SK-N-SH treated with all-trans-retinoic acid at 6 μM for 48 hours (cell line): Measurements from ENCODE around the gene VPS26A.

Experiments used
- ATAC-seq: fragments of 200-7000 bp; cut with Tn5 transposase; 3 replicates; pipeline ENCODE4 v1.9.1; 2020; ENCODE audit warnings: mild to moderate bottlenecking, moderate library complexity
- ARNTL ChIP-seq: fragments of 450-650 bp; formaldehyde crosslinking; IDR thresholded peaks from 2 replicates; pipeline ENCODE4 v1.5.0; 2020; ENCODE audit warnings: low read depth, mild to moderate bottlenecking, moderate library complexity, borderline replicate concordance
- BACH2 ChIP-seq: fragments of 250-450 bp; sonication (Bioruptor Pico); IDR thresholded peaks from 2 replicates; pipeline ENCODE4 v1.9.0; 2021; ENCODE audit warnings: mild to moderate bottlenecking, borderline replicate concordance
- CSDC2 ChIP-seq: fragments of 250-450 bp; sonication (Bioruptor Pico); IDR thresholded peaks from 2 replicates; pipeline ENCODE4 v1.5.0; 2020; ENCODE audit warnings: mild to moderate bottlenecking, moderate library complexity
- ESRRG ChIP-seq: fragments of 250-450 bp; sonication (Bioruptor Pico); IDR thresholded peaks from 2 replicates; pipeline ENCODE4 v1.6.1; 2021; ENCODE audit warnings: mild to moderate bottlenecking
- GLIS3 ChIP-seq: fragments of 250-450 bp; sonication (Bioruptor Pico); IDR thresholded peaks from 2 replicates; pipeline ENCODE4 v1.5.0; 2020; ENCODE audit warnings: mild to moderate bottlenecking, moderate library complexity
- ISL1 ChIP-seq: fragments of 250-450 bp; sonication (Bioruptor Pico); IDR thresholded peaks from 2 replicates; pipeline ENCODE4 v2.1.2; 2022; ENCODE audit warnings: mild to moderate bottlenecking, moderate library complexity
- OSR1 ChIP-seq: fragments of 250-450 bp; sonication (Bioruptor Pico); IDR thresholded peaks from 2 replicates; pipeline ENCODE4 v1.8.0; 2022; ENCODE audit warnings: moderate library complexity, mild to moderate bottlenecking, inconsistent platforms
- PPARA ChIP-seq: fragments of 250-450 bp; sonication (Bioruptor Pico); IDR thresholded peaks from 2 replicates; pipeline ENCODE4 v1.5.0; 2020; ENCODE audit warnings: mild to moderate bottlenecking, borderline replicate concordance
- RARB ChIP-seq: fragments of 250-450 bp; sonication (Bioruptor Pico); IDR thresholded peaks from 2 replicates; pipeline ENCODE4 v1.8.0; 2021; ENCODE audit warnings: mild to moderate bottlenecking, moderate library complexity
- SNAI2 ChIP-seq: fragments of 250-450 bp; sonication (Bioruptor Pico); IDR thresholded peaks from 2 replicates; pipeline ENCODE4 v1.5.0; 2020; ENCODE audit warnings: mild to moderate bottlenecking, moderate library complexity
- TCF4 ChIP-seq: fragments of 250-450 bp; sonication (Bioruptor Pico); IDR thresholded peaks from 2 replicates; pipeline ENCODE4 v1.8.0; 2021; ENCODE audit warnings: mild to moderate bottlenecking, moderate library complexity, borderline replicate concordance
- TOX ChIP-seq: fragments of 250-450 bp; sonication (Bioruptor Pico); IDR thresholded peaks from 2 replicates; pipeline ENCODE4 v1.8.0; 2021; ENCODE audit warnings: mild to moderate bottlenecking, moderate library complexity, borderline replicate concordance
- ZC3H10 ChIP-seq: fragments of 250-450 bp; sonication (Bioruptor Pico); IDR thresholded peaks from 2 replicates; pipeline ENCODE4 v1.5.1; 2021; ENCODE audit warnings: mild to moderate bottlenecking, moderate library complexity
- ZFP3 ChIP-seq: fragments of 250-450 bp; sonication (Bioruptor Pico); IDR thresholded peaks from 2 replicates; pipeline ENCODE4 v1.5.0; 2020; ENCODE audit warnings: mild to moderate bottlenecking, moderate library complexity
- ZFP30 ChIP-seq: fragments of 450-650 bp; formaldehyde crosslinking; IDR thresholded peaks from 2 replicates; pipeline ENCODE4 v1.5.0; 2022; ENCODE audit warnings: mild to moderate bottlenecking, moderate library complexity
- ZNF565 ChIP-seq: fragments of 450-650 bp; formaldehyde crosslinking; conservative IDR thresholded peaks from 2 replicates; pipeline ENCODE4 v1.5.0; 2020; ENCODE audit warnings: low read depth, mild to moderate bottlenecking, moderate library complexity
- ZNF70 ChIP-seq: fragments of 450-650 bp; formaldehyde crosslinking; IDR thresholded peaks from 2 replicates; pipeline ENCODE4 v1.5.0; 2020; ENCODE audit warnings: mild to moderate bottlenecking, moderate library complexity
- ZNF8 ChIP-seq: fragments of 450-650 bp; formaldehyde crosslinking; IDR thresholded peaks from 2 replicates; pipeline ENCODE4 v1.5.0; 2020; ENCODE audit warnings: mild to moderate bottlenecking, moderate library complexity
- TF ChIP-seq, protein P1 (sequence below): fragments of 250-450 bp; sonication (Bioruptor Pico); IDR thresholded peaks from 2 replicates; pipeline ENCODE4 v1.8.0; 2020; ENCODE audit warnings: mild to moderate bottlenecking, moderate library complexity, borderline replicate concordance
- TF ChIP-seq, protein P2 (sequence below): fragments of 250-450 bp; sonication (Bioruptor Pico); IDR thresholded peaks from 2 replicates; pipeline ENCODE4 v1.8.0; 2021; ENCODE audit warnings: low read depth, mild to moderate bottlenecking, moderate library complexity, borderline replicate concordance
- TF ChIP-seq, protein P3 (sequence below): fragments of 250-450 bp; sonication (Bioruptor Pico); IDR thresholded peaks from 2 replicates; pipeline ENCODE4 v1.5.1; 2020; ENCODE audit warnings: low read depth, mild to moderate bottlenecking, moderate library complexity
- TF ChIP-seq, protein P4 (sequence below): fragments of 250-450 bp; sonication (Bioruptor Pico); IDR thresholded peaks from 2 replicates; pipeline ENCODE4 v1.5.0; 2020; ENCODE audit warnings: mild to moderate bottlenecking, moderate library complexity

The VPS26A gene

DNA sequence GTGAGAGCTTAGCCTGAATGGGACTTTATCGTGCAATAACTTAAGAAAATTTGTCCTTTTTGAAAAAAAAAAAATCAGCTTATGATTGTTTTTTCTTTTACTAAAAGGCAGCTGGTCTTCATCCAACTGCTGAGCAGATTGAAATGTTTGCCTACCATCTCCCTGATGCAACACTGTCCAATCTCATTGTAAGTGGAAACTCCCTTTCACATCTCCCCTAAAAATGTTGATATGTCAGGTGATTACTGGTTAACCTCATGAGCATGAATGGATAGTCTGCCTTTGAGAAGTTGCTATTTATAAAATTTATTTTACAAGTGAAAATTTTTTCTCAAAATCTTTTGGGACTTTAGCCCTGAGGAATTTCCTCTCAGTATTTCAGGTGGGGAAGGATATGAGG lies 78.4 kb downstream of the VPS26A start:
- no peak for TF ChIP-seq GLIS3 (CRISPR knock-in tag)
- no peak for TF ChIP-seq ZFP30 (CRISPR knock-in tag)
- TF ChIP-seq ZNF8 (CRISPR knock-in tag): no peak
- no peak for TF ChIP-seq TCF4 (CRISPR knock-in tag)
- TF ChIP-seq CSDC2 (CRISPR knock-in tag): no peak
- TF ChIP-seq ZFP3 (CRISPR knock-in tag): no peak
- TF ChIP-seq, protein P1, sequence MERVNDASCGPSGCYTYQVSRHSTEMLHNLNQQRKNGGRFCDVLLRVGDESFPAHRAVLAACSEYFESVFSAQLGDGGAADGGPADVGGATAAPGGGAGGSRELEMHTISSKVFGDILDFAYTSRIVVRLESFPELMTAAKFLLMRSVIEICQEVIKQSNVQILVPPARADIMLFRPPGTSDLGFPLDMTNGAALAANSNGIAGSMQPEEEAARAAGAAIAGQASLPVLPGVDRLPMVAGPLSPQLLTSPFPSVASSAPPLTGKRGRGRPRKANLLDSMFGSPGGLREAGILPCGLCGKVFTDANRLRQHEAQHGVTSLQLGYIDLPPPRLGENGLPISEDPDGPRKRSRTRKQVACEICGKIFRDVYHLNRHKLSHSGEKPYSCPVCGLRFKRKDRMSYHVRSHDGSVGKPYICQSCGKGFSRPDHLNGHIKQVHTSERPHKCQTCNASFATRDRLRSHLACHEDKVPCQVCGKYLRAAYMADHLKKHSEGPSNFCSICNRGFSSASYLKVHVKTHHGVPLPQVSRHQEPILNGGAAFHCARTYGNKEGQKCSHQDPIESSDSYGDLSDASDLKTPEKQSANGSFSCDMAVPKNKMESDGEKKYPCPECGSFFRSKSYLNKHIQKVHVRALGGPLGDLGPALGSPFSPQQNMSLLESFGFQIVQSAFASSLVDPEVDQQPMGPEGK (CRISPR knock-in tag): no peak
- no peak for TF ChIP-seq ZNF565 (CRISPR knock-in tag)
- TF ChIP-seq OSR1 (CRISPR knock-in tag): no peak
- TF ChIP-seq ISL1: no peak
- no peak for TF ChIP-seq PPARA (CRISPR knock-in tag)
- ATAC-seq: no peak

DNA sequence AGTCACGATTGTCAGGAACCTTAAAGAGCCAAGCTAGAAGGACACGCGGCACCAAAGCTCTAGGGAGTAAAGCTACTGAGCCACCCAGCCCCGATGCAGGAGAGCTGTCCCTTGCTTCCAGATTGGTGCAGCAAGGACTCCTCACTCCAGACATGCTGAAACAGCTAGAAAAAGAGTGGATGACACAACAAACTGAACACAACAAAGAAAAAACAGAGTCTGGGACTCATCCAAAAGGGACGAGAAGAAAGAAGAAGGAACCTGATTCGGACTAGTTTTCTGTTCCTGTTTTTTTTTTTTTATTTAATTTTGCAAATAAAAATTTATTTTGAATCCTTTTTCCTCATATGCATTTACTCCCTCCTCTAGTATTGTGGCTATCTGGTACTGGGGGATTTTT lies 84.8 kb downstream of the VPS26A start:
- TF ChIP-seq OSR1 (CRISPR knock-in tag) (no peak), ZNF70 (CRISPR knock-in tag) (no peak), PPARA (CRISPR knock-in tag) (no peak), ZC3H10 (no peak), ZFP3 (CRISPR knock-in tag) (no peak), BACH2 (CRISPR knock-in tag) (no peak), SNAI2 (CRISPR knock-in tag) (no peak), RARB (CRISPR knock-in tag) (no peak), ISL1 (no peak), TOX (CRISPR knock-in tag) (no peak), CSDC2 (CRISPR knock-in tag) (no peak), ZFP30 (CRISPR knock-in tag) (no peak), ARNTL (no peak), ZNF565 (CRISPR knock-in tag) (no peak), TCF4 (CRISPR knock-in tag) (no peak), ZNF8 (CRISPR knock-in tag) (no peak), ESRRG (no peak)
- TF ChIP-seq, protein P2, sequence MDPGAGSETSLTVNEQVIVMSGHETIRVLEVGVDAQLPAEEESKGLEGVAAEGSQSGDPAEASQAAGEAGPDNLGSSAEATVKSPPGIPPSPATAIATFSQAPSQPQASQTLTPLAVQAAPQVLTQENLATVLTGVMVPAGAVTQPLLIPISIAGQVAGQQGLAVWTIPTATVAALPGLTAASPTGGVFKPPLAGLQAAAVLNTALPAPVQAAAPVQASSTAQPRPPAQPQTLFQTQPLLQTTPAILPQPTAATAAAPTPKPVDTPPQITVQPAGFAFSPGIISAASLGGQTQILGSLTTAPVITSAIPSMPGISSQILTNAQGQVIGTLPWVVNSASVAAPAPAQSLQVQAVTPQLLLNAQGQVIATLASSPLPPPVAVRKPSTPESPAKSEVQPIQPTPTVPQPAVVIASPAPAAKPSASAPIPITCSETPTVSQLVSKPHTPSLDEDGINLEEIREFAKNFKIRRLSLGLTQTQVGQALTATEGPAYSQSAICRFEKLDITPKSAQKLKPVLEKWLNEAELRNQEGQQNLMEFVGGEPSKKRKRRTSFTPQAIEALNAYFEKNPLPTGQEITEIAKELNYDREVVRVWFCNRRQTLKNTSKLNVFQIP (CRISPR knock-in tag): no peak
- TF ChIP-seq, protein P1 (CRISPR knock-in tag): no peak
- TF ChIP-seq, protein P3, sequence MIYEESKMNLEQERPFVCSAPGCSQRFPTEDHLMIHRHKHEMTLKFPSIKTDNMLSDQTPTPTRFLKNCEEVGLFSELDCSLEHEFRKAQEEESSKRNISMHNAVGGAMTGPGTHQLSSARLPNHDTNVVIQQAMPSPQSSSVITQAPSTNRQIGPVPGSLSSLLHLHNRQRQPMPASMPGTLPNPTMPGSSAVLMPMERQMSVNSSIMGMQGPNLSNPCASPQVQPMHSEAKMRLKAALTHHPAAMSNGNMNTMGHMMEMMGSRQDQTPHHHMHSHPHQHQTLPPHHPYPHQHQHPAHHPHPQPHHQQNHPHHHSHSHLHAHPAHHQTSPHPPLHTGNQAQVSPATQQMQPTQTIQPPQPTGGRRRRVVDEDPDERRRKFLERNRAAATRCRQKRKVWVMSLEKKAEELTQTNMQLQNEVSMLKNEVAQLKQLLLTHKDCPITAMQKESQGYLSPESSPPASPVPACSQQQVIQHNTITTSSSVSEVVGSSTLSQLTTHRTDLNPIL (CRISPR knock-in tag): no peak
- TF ChIP-seq, all 23 proteins: peak for 0
- ATAC-seq: no peak

DNA sequence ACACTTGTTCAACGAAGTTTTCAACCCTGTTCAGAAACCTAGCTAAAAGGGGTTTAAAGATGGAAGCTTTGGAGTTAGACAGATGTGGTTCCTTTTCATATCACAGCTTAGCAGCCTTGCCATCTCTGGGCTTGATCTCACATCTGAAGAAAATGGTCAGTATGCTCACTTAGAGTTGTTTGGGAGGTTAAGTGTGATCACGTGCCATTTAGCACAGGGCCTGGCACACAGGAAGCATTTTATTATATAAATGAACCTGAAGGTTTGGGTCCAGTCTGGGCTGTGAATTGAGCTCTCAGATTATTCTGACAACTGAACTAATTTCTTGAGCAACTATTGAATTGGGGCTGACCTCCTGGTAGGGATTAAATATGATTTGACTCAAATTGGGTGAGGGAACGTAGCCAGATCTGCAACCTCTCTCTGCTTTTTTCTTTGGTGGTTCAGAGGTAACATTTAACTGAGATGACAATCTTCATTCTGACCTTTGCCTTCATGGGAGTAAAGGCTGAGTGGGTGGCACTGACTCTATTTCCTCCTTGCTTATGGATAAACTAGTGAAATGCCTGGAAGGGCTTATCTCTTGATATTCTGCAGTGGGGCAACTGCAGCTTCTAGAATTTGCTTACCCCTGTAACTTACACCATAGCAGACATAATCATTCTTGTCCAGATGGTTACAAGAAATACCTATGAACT lies 86.0 kb downstream of the VPS26A start:
- ATAC-seq: no peak
- TF ChIP-seq GLIS3 (CRISPR knock-in tag): no peak
- TF ChIP-seq, protein P4, sequence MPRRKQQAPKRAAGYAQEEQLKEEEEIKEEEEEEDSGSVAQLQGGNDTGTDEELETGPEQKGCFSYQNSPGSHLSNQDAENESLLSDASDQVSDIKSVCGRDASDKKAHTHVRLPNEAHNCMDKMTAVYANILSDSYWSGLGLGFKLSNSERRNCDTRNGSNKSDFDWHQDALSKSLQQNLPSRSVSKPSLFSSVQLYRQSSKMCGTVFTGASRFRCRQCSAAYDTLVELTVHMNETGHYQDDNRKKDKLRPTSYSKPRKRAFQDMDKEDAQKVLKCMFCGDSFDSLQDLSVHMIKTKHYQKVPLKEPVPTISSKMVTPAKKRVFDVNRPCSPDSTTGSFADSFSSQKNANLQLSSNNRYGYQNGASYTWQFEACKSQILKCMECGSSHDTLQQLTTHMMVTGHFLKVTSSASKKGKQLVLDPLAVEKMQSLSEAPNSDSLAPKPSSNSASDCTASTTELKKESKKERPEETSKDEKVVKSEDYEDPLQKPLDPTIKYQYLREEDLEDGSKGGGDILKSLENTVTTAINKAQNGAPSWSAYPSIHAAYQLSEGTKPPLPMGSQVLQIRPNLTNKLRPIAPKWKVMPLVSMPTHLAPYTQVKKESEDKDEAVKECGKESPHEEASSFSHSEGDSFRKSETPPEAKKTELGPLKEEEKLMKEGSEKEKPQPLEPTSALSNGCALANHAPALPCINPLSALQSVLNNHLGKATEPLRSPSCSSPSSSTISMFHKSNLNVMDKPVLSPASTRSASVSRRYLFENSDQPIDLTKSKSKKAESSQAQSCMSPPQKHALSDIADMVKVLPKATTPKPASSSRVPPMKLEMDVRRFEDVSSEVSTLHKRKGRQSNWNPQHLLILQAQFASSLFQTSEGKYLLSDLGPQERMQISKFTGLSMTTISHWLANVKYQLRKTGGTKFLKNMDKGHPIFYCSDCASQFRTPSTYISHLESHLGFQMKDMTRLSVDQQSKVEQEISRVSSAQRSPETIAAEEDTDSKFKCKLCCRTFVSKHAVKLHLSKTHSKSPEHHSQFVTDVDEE (CRISPR knock-in tag): no peak
- TF ChIP-seq ZFP3 (CRISPR knock-in tag): no peak
- no peak for TF ChIP-seq TOX (CRISPR knock-in tag)
- TF ChIP-seq, protein P1 (CRISPR knock-in tag): no peak
- TF ChIP-seq TCF4 (CRISPR knock-in tag): no peak
- TF ChIP-seq ZNF565 (CRISPR knock-in tag): no peak
- TF ChIP-seq ZFP30 (CRISPR knock-in tag): no peak
